KMS-11 (cell line): ENCODE measurements around the gene PCDHAC2.

Experiments
- H2AFZ ChIP-seq: fragments of 200-600 bp; sonication (generic); 2 replicates; pipeline ENCODE4 v1.6.1; 2016; ENCODE audit warnings: antibody characterized with exemption, mixed run types, low read depth
- H3K27ac ChIP-seq: fragments of 200-600 bp; sonication (generic); 2 replicates; pipeline ENCODE4 v1.6.1; 2016; ENCODE audit warnings: mild to moderate bottlenecking, mixed run types
- H3K27me3 ChIP-seq: fragments of 200-600 bp; sonication (generic); 2 replicates; pipeline ENCODE4 v1.6.1; 2017; ENCODE audit warnings: mild to moderate bottlenecking, low read depth, mixed run types, moderate library complexity; ENCODE audit not compliant: insufficient read depth
- H3K36me3 ChIP-seq: fragments of 200-600 bp; sonication (generic); 2 replicates; pipeline ENCODE4 v1.6.1; 2017; ENCODE audit warnings: mild to moderate bottlenecking, mixed run types; ENCODE audit not compliant: insufficient read depth
- H3K4me1 ChIP-seq: fragments of 200-600 bp; sonication (generic); 2 replicates; pipeline ENCODE4 v1.6.1; 2016; ENCODE audit warnings: mild to moderate bottlenecking, low read depth, mixed run types; ENCODE audit not compliant: poor library complexity, severe bottlenecking
- H3K4me2 ChIP-seq: fragments of 200-600 bp; sonication (generic); 2 replicates; pipeline ENCODE4 v1.7.0; 2016; ENCODE audit warnings: mild to moderate bottlenecking, mixed run types
- H3K4me3 ChIP-seq: fragments of 200-600 bp; sonication (generic); IDR thresholded peaks from 2 replicates; pipeline ENCODE4 v1.6.1; 2017; ENCODE audit warnings: low read depth, low read length, mixed read lengths; ENCODE audit not compliant: insufficient read depth
- H3K79me2 ChIP-seq: fragments of 200-600 bp; sonication (generic); 2 replicates; pipeline ENCODE4 v1.6.1; 2016; ENCODE audit warnings: low read depth, mixed run types; ENCODE audit not compliant: insufficient read depth
- H3K9ac ChIP-seq: fragments of 200-600 bp; sonication (generic); 2 replicates; pipeline ENCODE4 v1.6.1; 2016; ENCODE audit warnings: mild to moderate bottlenecking, mixed run types
- H4K20me1 ChIP-seq: fragments of 200-600 bp; sonication (generic); 2 replicates; pipeline ENCODE4 v1.6.1; 2016; ENCODE audit warnings: mild to moderate bottlenecking, mixed run types; ENCODE audit not compliant: insufficient read depth
- CTCF ChIP-seq: fragments of 200-600 bp; sonication (generic); conservative IDR thresholded peaks from 2 replicates; pipeline ENCODE4 v1.6.1; 2017; ENCODE audit warnings: low read depth, mild to moderate bottlenecking, antibody characterized with exemption, low read length, moderate library complexity, mixed read lengths

PCDHAC2 gene

GRCh38 chr5:140966293-140967225 is at the start of gene PCDHAC2:
PCDHAC2 (plus strand) TSS chr5:140966476; CDS start chr5:140966767, 291 bp downstream.
- Histone ChIP-seq H3K9ac (no peak within 1 kb of the TSS), H3K36me3 (no peaks in the 10 kb centered on the region), H3K4me1 (no peaks in the 10 kb centered on the region), H2AFZ (no peak within 1 kb of the TSS), H3K4me2 (no peak within 1 kb of the TSS), H3K27ac (no peak within 1 kb of the TSS), H3K27me3 (no peaks in the 10 kb centered on the region), H3K79me2 (no peaks in the 10 kb centered on the region), H3K4me3 (no peak within 1 kb of the TSS), H4K20me1 (no peaks in the 10 kb centered on the region)
- no peak for TF ChIP-seq CTCF

GRCh38 chr5:140923601-140924000 is 42.7 kb upstream of the PCDHAC2 start:
- H3K4me1 ChIP-seq: no peaks in the 10 kb centered on the region
- no peak overlapping the region for H3K9ac ChIP-seq
- no peaks in the 10 kb centered on the region for H3K79me2 ChIP-seq
- H4K20me1 ChIP-seq: no peaks in the 10 kb centered on the region
- TF ChIP-seq CTCF: no peak
- no peak overlapping the region for H2AFZ ChIP-seq
- H3K36me3 ChIP-seq: no peaks in the 10 kb centered on the region
- no peak overlapping the region for H3K27ac ChIP-seq
- no peak overlapping the region for H3K4me2 ChIP-seq
- H3K27me3 ChIP-seq: no peaks in the 10 kb centered on the region
- H3K4me3 ChIP-seq: no peak overlapping the region

- Histone ChIP-seq H3K4me1 (no peaks in the 10 kb centered on the region), H2AFZ (no peak within 1 kb of the TSS), H3K4me2 (no peak within 1 kb of the TSS), H3K27ac (no peak within 1 kb of the TSS), H3K79me2 (no peaks in the 10 kb centered on the region), H4K20me1 (no peaks in the 10 kb centered on the region), H3K4me3 (no peak within 1 kb of the TSS), H3K36me3 (no peaks in the 10 kb centered on the region), H3K9ac (no peak within 1 kb of the TSS), H3K27me3 (no peaks in the 10 kb centered on the region)
- no peak for TF ChIP-seq CTCF
Measured at GRCh38 chr5:140925806-140926442, 40.4 kb upstream of the PCDHAC2 start, which contains the start of gene PCDHAC1. PCDHAC1 (plus strand) TSS chr5:140926299; CDS start chr5:140926893, 594 bp downstream.

- H3K9ac ChIP-seq: no peak overlapping the region
- no peak overlapping the region for H2AFZ ChIP-seq
- no peaks in the 10 kb centered on the region for H3K4me1 ChIP-seq
- H3K4me2 ChIP-seq: no peak overlapping the region
- no peak for TF ChIP-seq CTCF
- no peak overlapping the region for H3K27ac ChIP-seq
- H3K27me3 ChIP-seq: no peaks in the 10 kb centered on the region
- H3K4me3 ChIP-seq: no peak overlapping the region
- H3K79me2 ChIP-seq: no peaks in the 10 kb centered on the region
- no peaks in the 10 kb centered on the region for H4K20me1 ChIP-seq
- H3K36me3 ChIP-seq: no peaks in the 10 kb centered on the region
Measured at GRCh38 chr5:140926443-140927227, 39.6 kb upstream of the PCDHAC2 start.
